GM19372 (cell line): ENCODE data around the gene MGLL.

Source experiments
- ATAC-seq: cut with Tn5 transposase; IDR thresholded peaks from one replicate; pipeline ENCODE4 v1.9.1; 2021; ENCODE audit warnings: mild to moderate bottlenecking, low read depth, moderate library complexity; ENCODE audit not compliant: unreplicated experiment

The MGLL gene

GRCh38 chr3:127680798-127681221 is 141.5 kb downstream of the MGLL start:
- ATAC-seq, result no peak

GRCh38 chr3:127680146-127680661 is 142.1 kb downstream of the MGLL start:
- ATAC-seq, result no peak

- ATAC-seq, result no peak
Observed at GRCh38 chr3:127679534-127680145, 142.7 kb downstream of the MGLL start.

- ATAC-seq, result no peak
Observed at GRCh38 chr3:127678611-127679533, 143.4 kb downstream of the MGLL start.

GRCh38 chr3:127678315-127678599 is 144.1 kb downstream of the MGLL start:
- ATAC-seq, result no peak

- ATAC-seq, result no peak
Observed at GRCh38 chr3:127677541-127678314, 144.6 kb downstream of the MGLL start.

- no peak for ATAC-seq
Observed at GRCh38 chr3:127676921-127677351, 145.4 kb downstream of the MGLL start.

- no peak for ATAC-seq
Observed at GRCh38 chr3:127676456-127676855, 145.9 kb downstream of the MGLL start.

- ATAC-seq, result no peak
Observed at GRCh38 chr3:127675651-127676391, 146.5 kb downstream of the MGLL start.

GRCh38 chr3:127674790-127675189 is 147.5 kb downstream of the MGLL start:
- no peak for ATAC-seq

- ATAC-seq, result no peak
Observed at GRCh38 chr3:127674101-127674721, 148.1 kb downstream of the MGLL start.

- ATAC-seq, result peak; percentile 30
Observed at GRCh38 chr3:127673191-127674100, 148.9 kb downstream of the MGLL start.

- peak; percentile 67 for ATAC-seq
Observed at GRCh38 chr3:127672429-127673190, 149.7 kb downstream of the MGLL start, which contains the start of gene ABTB1. ABTB1 (plus strand) TSS chr3:127672952; CDS start chr3:127673026, 74 bp downstream.

GRCh38 chr3:127671523-127672428 is 150.5 kb downstream of the MGLL start:
- peak; percentile 16 for ATAC-seq

GRCh38 chr3:127670761-127671522 is 151.4 kb downstream of the MGLL start:
- no peak for ATAC-seq

- no peak for ATAC-seq
Observed at GRCh38 chr3:127670229-127670559, 152.1 kb downstream of the MGLL start.
